ENCODE data around the gene RGS13. TPM values are rescaled to one million over a fixed set of nuclear protein-coding genes. Genes with fewer than 3 reads are reported as not detected.

RGS13 gene, protein sequence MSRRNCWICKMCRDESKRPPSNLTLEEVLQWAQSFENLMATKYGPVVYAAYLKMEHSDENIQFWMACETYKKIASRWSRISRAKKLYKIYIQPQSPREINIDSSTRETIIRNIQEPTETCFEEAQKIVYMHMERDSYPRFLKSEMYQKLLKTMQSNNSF
- total RNA-seq, result not detected

DNA sequence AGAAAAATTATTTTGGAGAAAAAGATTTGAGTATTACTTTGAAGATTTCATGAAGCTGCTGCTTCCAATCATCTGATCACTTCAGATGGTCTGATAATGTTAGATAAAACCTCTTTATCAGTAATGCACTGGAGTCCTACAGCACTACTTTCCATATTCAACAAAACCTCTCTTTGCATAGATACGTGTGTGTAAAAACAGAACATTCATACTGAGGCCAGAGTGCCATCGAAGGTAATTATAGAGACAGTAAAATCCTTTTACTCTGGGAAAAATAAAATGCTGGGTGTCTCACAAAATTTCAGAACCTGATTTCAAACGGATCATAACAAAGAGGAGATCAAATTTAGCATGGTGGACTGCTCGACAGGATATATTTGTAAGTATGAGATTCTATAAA, at the start of gene RGS13:
Gene RGS13, plus strand, starts transcription at position 209 of the 400 bp plus-strand sequence. CDS start 8,188 bp downstream, outside the sequence.
- no peak for DNase-seq (ENCODE audit: low spot score)
- ATAC-seq, result no peak

DNA sequence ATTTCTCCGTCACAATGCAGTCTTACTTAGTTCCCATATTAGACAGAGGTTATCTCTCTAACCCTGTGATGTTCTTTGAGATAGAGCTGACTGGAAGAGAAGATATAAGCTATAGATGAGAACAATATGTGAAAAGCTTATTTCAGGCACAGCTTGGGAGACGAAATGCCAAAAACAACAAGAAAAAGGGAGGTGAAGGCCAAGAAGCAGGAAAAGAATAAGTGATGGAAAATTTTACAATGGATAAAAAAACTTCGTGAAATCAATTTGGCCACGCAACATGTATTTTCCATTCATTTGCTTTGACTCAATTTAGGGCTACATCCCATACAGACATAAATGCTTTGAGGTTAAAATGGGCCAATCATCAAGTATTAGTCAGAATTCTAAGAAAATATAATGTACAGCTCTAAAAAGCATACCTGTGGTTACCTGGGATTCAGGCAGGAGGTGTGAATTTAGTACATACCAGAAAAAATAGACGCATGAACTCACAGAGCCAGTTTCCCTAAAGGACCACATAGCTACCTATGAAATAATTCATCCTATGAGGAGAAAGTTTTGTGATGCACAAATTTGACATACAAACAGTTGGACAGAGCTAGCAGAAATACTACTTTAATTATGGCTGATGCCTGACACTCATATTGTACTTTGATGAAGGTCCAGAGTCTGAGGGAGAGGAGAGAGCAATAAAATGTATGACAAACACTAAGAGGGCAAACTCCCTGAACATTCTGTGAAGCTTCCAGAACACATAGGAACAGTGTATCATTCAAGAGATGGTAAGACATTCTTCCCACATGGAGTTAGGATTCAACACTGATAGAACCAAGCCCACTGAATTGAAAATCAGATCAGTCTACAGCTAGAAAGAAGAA, 48.3 kb upstream of the RGS13 start:
- no peak for ATAC-seq
- DNase-seq (ENCODE audit: low spot score), result no peak

DNA sequence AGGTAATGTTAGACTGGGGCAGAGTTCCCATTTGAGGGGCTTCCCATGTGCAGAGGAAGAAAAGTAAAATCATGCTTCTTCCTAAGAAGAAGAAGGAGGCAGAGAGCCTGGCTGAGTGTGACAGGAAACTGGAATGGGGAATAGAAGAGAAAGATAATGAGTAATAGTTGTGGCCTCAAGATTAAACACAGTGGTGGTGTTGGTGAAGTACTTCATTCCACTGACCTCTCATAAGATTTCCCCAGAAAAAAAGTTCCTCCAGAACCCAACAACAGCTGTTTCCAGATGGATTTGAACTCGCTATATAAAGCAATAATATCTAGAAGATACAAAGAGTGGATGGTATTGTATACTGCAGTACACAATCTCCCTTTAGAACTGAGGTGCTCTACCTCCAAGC, 47.4 kb upstream of the RGS13 start:
- no peak for ATAC-seq
- no peak for DNase-seq (ENCODE audit: low spot score)

DNA sequence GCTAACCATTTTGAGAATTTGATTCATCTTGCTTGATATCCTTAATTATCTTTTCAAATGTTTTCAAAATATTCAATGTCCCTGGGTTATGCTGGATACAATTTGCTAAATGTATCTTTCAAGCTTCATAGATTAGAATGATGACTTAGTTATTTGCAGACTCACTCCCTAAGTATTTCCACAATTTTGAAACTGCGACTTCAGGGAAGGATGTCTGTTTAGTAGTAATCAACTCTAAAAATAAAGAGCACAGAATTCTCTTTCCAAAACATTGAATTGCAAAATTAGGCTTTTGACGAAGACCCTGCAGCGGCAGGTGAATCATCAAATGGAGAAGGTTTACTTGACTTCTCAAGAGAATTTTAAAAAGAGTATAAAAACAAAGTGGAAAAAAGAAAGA, 46.1 kb upstream of the RGS13 start:
- DNase-seq (ENCODE audit: low spot score), result no peak
- no peak for ATAC-seq

DNA sequence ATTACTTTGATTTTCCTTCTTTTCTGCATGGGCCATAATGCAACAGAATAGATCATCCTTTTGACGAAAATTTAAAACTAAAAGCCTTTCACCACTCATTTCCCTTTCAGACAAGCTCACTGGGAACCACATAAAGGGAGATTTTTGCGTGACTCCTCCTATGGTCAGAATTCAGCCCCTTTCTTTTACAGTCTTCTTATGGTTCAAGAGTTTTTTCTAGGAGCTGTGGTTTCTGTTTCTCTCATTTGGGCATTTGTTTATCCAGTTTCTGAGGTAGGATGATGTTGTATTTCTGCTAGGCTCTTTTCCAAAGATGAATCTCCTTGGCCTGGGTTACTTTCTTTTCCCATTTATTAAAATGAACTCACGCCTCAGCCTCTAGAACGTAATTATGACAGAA, 43.4 kb upstream of the RGS13 start:
- DNase-seq (ENCODE audit: low spot score) (no peak), ATAC-seq (no peak)

DNA sequence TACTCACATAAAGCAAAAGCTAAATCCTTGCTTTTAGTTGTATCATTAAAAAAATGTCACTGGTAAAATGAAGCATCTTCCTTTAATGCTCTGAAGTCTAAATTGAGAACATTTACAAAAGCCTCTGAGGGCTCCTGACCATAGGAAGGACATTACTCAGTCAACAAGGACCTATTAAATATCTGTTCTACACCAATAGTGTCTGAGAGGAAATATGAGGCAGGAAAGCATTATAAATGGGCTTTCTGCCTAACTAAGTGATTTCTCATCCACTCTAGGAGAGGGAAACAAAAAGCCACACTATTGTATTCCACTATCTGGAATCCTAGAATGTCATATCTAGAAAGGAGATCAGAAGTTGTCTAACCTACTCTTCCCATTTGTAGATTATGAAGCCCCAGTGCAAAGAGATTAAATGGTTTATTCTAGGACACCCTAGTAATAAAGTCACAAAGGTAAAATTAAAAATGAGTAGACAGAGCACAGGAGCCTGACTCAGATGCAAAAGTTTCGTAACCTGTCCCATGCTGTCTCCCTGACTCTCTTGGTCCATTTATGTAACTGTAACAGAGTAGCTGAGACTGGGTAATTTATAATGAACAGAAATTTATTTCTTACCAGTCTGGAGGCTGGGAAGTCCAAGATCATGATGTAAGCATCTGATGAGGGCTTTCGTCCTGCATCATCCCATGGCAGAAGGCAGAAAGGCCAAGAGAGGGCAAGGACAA, 42.8 kb upstream of the RGS13 start:
- no peak for ATAC-seq
- DNase-seq (ENCODE audit: low spot score), result no peak

DNA sequence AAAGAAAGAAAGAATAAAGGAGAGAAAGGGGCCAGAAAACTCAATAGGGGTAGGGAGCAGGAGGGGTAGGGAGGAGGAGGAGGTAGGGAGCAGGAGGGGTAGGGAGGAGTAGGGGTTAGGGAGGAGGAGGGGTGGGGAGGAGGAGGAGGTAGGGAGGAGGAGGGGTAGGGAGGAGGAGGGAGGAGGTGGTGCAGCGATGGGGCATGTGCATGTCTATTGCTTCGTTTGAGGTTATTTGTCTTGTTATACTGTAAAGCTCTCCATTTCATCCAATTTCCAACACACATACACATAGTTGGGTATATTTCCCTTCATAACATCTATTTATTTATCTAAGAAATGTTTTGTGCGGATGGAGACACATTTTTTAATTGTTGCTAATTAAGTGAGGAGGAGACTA, 40.6 kb upstream of the RGS13 start:
- ATAC-seq (no peak), DNase-seq (ENCODE audit: low spot score) (no peak)

DNA sequence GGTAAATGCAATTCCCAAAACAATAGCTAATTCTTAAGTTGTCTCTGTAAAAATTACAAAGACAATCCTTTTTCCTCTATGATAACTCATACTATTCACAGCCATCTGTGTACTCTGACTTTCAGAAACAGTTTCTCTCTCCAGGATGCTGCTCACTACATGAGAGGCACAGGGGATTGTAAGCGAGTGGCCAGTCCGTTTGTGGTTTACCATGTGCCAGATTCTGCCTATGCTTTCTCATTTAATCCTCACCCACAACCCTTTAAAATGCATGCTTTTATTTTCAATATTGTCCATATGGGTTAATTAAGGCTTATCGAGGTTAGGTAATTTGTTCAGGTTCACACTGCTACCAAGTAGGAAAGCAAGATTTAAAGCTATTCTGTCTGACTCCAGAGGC, 37.4 kb upstream of the RGS13 start:
- no peak for DNase-seq (ENCODE audit: low spot score)
- no peak for ATAC-seq

DNA sequence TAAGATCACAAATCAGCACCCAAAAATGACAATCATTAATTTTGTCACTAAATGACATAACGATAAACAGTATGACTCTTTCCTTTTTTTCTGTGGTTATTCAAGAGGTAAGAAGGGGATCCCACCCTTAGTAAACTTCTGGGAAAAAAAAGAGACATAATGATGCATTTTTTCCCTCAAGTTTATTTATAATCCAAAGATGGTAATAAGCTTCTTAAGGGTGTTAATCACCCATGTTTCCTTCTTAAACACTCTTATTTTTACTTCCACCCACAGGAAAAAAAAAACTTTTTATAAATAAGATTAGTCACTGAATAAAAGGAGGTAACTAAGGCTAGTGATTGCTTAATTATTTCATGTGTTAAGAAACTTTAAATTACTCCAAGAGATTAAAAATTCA, 35.7 kb upstream of the RGS13 start:
- DNase-seq (ENCODE audit: low spot score), result no peak
- ATAC-seq, result no peak

DNA sequence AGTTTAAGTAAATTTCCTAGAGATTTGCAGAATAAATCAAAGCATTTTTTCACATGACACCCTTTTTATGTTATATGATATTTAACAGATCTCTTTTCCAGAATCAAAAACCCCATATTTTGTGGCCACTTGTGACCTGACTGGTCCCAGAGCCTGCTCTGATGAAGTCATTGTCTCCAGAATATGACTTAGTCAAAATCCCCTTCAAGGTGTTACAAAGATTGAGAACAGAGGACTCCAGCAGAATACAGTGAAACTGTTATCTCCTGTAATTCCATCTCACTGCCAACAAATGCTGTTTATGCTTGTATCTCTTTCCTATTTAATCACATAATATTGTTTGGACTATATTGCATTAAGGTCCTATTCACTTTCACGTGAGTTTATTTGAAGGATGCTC, 34.8 kb upstream of the RGS13 start:
- DNase-seq (ENCODE audit: low spot score) (no peak), ATAC-seq (no peak)

DNA sequence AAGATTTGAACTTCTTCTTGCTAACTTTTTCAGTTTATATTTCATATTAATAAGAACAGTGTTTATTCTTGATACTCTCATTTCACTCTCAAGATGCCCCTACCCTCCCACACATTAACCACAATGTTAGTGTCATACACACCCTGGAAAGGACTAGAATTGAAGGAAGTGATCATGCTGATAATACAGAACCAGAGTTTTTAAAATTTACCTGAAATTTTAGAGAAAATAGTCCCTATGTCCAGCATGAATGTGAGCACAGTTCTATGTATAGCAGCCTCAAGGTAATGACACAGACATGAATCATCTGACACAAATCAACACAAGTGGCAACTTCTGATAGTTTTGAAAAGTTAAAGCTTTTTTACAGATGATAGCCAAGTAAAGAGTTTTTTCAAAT, 34.4 kb upstream of the RGS13 start:
- DNase-seq (ENCODE audit: low spot score), result no peak
- ATAC-seq, result no peak

DNA sequence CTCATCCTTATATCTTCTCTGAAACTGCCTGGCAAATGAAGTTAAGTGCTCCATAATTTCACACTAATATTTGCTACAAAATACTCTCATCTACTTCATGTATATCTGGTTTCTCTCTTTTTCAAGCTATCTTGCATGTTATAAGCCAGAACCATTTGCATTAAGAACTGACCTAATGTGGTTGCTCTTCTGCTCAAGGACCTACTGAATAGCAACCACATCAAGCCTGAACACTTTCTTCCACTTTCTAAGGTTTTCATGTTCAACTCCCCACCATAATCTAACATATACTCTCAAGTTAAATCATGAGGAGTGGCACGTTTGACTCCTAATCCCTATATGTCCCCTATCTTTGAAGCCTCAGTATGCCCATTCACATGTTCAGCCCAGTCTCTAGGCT, 33.2 kb upstream of the RGS13 start:
- no peak for ATAC-seq
- DNase-seq (ENCODE audit: low spot score), result no peak

DNA sequence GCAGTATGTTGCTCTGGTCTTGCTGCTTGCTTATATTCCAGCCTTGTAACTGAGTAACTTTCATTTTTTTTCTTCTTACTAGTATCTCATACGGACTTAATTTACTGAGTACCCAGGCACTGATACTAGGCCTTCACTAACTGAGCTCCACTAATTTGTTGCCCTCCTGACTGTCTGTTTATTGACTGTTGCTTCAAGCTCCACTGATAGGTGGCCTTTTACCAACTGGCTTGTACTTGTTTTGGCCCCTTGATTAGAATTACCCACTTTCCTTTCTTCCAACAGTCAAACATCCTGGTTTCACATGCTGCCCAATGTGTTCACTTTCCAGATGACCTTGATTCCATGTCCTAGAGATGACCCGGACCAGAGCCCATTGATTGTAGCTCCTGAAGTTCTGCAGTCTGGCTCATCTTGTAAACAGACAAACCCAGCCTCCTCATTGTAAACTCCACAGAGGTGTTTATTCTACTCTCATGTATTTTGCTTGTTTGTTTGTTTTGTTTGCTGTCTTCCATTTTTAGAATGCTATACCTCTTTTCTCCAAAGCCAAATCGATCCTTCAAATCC, 32.6 kb upstream of the RGS13 start:
- peak; percentile 73 for ATAC-seq

DNA sequence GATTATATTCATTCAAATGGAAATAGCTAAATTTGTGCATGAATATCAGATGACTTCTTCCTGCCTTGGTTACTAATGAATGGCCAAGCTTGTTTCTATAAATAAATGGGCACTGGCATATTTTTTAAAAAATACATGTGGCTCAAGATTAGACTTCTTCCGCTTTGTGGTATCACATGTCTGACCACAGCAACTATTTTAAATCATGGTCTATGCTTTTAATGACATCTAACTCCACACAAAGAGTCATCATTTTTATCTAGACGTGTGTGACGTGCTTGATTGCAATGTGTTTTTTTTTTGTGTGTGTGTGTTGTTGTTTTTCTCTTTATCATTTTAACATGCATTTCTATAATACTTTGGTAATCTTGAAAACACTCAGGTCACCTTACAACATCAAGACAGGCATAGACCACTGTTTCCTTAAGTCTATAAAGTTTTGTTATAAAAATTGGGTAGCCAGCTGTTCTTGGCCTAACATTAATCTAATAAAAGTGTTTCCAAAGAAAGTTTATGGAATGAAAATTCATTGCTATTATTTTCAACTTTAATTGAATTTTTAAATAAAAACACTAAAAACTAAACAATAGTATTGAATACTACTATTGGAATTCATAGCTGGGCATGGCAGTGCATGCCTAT, 30.8 kb upstream of the RGS13 start:
- ATAC-seq (no peak), DNase-seq (ENCODE audit: low spot score) (no peak)

More for the DNA sequence above, 32.6 kb upstream of the RGS13 start:
- no peak for DNase-seq (ENCODE audit: low spot score)

DNA sequence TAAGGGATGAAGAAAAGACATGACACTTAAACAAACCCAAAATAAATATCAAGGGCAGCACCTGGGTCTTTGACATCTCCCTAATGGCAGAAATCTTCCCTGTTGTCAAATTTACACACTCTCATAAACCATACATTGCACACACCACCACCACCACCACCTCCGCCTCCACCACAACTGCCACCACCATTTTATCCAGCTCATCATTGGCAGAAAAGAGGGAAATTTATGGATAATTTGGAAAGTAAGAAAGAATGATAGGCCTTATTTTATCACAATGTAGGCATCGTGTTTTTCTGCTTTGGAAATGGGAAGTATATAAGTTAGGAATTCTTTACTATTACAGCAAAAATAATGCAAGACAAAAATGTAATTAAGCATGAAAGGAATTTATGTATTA, 27.3 kb upstream of the RGS13 start:
- DNase-seq (ENCODE audit: low spot score), result no peak
- no peak for ATAC-seq

DNA sequence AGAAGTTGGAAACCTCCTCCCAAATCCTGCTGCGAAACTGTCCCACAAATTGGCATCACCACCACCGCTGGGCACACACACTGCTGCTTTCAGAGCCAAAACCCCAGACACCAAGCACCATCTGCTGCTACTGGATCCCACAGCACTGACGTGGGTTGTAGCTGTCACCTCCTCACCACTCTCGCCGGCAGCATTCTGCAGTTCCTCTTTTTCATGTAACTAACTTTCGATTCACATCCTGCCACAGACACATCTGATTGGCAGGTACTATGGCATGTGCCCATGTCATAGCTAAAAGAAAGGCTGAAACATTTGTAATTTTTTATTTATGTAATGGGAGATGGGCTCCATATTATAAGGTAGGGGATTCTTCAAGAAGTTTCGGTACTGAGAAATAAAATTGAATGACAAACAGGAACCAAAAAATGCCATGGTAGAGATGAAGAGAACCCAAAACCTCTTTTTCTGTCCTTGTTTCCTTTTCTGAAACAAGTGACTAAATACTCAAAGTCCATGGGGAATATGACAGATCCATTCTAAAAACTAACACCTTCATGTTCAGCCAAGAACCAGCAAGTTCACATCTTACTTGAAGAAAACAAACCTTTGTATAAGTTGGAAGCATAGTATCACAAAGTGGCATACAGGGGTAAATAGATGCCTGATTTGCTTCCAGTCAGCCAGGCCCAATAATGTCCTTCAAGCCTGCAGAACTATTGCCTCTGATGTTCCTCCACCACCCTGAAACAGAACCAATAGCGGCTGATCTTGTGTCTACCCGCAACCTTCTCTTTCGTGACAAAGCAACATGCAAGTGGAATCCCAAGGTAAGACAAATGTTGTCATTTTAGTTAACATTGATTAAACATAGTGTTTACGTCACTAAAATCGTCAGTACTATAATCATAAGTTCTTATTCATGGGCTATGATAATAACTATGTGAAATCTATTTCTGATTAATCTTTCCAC, 26.6 kb upstream of the RGS13 start:
- DNase-seq (ENCODE audit: low spot score), result peak; percentile 46
- ATAC-seq, result peak; percentile 26

DNA sequence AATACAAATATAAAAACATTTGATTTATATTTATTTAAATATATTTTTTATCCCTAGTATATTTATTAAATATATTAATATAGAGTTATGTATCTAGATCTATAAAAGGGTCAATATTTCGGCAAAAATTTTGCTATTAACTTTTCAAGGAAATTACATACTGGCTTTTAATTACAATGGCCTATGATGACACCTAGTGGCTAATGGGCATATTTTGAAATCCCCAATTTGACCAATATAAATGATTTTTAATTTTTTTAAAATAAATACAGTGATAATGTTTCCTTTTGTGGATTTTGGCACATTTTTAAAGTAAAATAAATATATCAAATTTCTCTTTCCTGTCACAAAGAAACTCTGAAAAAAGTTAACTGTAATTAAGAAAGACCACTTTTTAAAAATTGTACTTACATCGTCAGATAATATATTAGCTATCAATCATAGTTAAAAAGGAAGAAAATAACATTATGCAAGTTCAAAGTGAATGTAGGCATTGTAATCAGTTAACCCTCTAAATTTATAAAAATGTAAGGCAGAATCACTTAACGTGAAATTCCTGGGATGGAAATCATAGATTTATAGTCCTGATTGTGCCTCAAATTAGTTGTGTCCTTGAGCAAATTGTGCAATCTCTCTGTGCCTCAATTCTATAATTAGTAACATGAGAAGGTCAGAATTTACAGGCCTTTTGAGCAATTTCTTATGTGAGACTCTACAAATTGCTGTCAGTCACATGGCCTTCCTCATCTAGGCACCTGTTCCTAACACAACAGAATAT, 25.6 kb upstream of the RGS13 start:
- ATAC-seq (peak; percentile 32), DNase-seq (ENCODE audit: low spot score) (no peak)

DNA sequence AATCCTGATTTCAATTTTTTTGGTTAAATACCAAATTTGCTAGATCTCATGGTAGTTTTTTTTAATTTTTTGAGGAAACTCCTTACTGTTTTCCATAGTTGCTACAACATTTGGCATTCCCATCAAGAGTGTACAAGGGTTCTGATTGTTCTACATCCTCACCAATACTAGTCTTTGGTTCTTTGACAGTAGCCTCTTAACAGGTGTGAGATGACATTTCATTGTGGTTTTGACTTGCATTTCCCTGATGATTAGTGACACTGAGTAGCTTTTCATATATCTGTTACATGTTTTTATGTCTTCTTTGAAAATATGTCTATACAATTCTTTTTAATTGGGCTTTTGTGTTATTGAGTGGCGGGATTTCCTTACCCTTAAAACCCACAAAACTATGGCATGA, 20.9 kb upstream of the RGS13 start:
- DNase-seq (ENCODE audit: low spot score), result no peak
- no peak for ATAC-seq

DNA sequence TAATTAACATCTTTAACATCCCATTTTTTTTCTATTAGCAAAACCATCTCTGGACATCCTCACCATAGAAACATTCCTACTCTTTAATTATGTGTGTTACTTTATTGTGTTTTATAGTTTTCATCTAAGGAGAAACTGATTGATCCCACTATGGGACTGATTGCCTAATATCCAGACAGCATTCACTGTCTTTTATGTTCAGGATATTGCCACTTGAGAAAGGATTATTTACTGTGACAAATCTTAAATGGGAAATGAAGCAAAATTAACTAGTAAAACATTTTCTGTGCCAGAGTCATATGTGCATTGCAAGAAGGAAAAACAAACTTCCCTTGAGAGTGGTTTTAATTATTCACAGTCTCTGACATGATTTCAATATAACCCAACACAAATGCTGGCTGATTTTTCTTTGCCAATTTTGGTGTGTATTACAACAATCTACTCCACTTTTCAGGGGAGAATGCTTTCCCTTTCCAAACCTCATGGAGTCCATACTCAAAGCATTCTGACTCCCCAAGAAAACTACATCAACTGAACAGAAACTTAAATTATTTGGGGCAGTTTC, 15.8 kb upstream of the RGS13 start:
- ATAC-seq, result no peak
- DNase-seq (ENCODE audit: low spot score), result no peak

All from left lobe of liver (tissue), 2 donors.